NCI-H146 (cell line): ENCODE results near the gene CA14.
"Not testable (repeated sequence)": the region's sequence is repeated elsewhere in the genome, so short reads cannot be mapped to it uniquely, and the experiment has no call there.

ENCODE experiments used
- DNase-seq: peaks from one replicate; lab custom pipeline; 2025; lab: John Stamatoyannopoulos, UW

CA14 gene

DNA sequence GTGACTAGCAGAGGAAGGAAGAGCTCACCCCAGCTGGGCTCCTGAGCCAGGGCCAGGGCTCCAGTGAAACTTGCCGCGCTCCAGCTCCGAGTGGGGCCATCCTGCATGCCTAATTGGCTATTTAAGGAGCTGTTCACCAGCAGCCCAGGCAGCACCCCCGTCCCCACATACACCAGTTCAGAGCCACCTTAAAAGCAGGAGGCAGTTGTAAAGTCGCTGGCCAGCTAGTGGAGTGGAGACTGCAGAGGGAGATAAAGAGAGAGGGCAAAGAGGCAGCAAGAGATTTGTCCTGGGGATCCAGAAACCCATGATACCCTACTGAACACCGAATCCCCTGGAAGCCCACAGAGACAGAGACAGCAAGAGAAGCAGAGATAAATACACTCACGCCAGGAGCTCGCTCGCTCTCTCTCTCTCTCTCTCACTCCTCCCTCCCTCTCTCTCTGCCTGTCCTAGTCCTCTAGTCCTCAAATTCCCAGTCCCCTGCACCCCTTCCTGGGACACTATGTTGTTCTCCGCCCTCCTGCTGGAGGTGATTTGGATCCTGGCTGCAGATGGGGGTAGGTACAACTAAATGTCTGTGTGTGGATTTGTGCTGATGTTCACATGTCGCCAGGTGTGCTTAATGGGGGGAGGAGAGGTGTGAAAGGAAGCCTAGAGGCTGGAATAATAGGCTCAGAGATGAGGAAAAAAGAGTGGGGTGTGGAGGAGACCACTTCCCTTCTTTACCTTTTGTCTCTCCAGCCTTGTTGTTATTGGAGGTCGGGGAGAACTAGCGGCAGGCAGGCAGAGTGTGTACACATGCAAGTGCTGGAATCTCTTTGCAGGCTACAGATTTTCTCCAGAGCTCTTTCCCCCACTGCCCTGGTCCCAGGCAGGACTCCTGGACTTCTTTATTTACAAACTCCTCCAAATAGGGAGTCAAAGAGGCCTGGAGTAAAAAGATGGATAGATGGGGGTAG lies at the start of gene CA14:
Gene CA14 (plus strand): TSS at position 151 of the 962 bp plus-strand sequence. CDS start 355 bp downstream, at position 506.
- DNase-seq: no peak

DNA sequence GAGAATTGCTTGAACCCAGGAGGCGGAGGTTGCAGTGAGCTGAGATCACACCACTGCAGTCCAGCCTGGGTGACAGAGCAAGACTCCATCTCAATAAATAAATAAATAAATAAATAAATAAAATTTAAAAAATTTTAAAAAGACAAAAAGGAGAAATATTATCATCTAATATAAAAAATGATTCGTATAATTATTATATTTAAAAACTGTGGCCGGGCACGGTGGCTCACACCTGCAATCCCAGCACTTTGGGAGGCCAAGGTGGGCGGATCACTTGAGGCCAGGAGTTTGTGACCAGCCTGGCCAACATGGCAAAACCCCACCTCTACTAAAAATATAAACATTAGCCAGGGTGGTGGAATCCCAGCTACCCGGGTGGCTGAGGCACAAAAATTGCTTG lies 49.1 kb upstream of the CA14 start:
- DNase-seq: not testable (repeated sequence)

DNA sequence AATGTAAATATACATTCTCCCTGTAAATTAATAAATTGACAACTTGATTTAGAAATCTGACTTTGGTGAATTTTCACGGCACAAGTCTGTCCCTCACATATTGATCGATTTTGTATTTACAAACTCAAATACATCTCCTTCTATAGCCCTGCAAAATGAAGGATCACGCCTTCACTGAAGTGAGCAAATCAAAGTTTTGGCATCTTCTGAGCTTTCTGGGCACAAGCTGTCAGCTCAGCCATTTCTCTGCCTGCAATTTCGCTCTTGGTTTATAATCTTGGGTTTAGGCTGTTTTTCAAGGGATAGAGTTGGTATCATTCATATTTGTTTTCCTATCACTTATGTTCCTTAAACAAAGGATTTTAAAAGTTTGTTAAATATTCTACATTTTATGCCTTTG lies 47.5 kb upstream of the CA14 start:
- DNase-seq: no peak

DNA sequence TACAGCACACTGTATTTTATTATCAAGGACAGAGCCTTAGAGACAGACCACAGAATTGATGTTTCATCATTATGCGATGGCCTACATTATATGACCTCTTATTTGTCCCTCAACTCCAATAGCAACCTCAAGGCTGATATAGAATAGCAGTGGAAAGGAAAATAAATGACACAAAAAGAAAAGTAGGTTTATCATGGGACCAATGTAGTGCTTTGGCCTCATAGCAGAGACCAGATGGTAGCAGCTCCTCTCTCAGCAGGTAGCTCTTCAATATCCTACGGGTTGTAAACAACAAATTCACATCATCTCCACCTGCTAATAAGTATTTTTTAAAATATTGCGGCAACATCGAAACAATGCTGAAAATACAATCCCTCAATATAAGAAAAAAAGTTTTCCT lies 46.9 kb upstream of the CA14 start:
- no peak for DNase-seq

DNA sequence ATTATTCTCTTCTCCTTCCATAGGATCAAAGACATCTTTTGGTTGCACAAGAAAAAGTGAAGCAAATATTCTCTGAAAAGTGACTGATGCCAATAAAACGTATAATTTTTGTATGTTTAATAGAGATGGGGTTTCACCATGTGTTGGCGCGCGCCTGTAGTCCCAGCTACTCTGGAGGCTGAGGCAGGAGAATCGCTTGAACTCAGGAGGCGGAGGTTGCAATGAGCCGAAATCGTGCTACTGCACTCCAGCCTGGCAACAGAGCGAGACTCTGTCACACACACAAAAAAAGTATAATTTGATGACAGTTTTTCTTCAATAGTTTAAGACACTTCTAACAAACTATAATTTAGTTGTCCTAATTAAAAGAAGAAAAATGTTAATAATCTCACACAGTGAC lies 45.5 kb upstream of the CA14 start:
- no peak for DNase-seq

DNA sequence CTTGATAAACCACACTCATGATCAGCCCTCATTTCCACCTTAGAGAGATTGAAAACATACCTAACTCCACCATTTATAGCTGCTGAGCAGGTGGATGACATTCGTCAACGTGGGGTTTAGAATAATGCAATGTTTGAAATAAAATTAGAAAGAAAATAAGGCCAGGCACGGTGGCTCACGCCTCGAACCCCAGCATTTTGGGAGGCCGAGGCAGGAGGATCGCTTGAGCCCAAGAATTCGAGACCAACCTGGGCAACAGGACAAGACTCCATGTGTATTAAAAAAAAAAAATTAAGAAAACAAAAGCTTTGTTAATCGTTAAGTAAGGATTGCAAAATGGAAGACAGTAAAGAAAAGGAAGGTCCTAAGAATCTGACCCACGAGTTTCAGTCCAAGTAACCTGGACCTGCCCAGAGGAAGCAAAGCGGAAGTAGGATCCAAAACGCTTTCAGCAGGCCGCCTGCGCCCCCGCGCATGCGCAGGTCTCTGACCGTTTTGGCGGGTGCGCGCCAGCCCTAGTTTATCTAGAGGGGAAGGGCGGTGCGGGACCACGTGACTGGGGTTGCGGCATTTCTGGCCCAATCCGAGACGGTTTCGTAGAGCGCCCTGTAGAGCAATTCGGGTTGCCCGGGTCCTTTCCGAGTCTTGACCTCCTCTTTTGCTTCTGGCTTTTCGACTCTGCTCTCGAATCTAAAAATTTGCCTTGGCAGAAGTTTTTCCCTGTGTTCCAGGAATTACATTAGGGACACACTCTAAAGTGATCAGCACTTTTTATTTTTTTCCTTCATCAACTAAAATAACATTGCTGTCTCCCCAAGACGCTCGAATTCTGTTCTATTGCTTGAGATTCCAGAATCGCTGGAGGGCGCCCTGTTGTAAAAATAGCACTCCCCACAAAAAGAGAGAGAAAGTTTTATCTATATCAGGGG lies 44.1 kb upstream of the CA14 start:
- DNase-seq: peak; percentile 78

DNA sequence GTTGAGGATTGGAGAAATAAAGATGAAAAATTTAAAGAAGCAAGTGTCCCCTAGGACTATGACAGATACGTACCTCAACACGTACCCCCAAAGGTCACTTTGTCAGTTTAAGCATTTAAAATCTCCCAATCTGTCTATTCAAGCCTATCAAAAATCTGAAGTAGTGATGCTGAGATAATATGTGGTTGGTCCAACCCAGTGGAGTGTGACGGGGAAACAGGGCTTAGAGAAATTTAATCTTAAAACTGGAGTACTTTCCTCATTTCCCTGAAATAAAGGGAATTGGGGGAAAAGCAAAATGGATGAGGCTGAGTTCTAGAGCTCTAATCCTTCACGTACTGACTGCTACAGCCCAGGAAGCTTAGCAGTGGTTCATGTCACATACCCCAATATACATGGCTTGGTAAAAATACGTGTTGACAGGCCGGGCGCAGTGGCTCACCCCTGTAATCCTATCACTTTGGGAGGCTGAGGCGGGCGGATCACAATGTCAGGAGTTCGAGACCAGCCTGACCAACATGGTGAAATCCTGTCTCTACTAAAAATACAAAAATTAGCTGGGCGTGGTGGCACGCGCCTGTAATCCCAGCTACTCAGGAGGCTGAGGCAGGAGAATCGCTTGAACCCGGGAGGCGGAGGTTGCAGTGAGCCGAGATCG lies 43.3 kb upstream of the CA14 start:
- not testable (repeated sequence) for DNase-seq

DNA sequence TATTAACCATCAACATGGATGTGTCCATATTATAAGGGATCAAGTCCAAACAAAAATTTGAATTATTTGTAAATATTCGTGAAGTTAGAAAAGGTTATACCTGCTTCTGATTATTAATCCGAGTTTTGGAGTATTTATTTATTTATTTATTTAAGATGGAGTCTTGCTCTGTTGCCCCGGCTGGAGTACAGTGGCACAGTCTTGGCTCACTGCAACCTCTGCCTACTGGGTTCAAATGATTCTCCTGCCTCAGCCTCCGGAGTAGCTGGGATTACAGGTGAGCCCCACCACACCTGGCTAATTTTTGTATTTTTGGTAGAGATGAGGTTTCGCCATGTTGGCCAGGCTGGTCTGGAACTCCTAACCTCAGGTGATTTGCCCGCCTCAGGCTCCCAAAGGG lies 41.7 kb upstream of the CA14 start:
- not testable (repeated sequence) for DNase-seq

DNA sequence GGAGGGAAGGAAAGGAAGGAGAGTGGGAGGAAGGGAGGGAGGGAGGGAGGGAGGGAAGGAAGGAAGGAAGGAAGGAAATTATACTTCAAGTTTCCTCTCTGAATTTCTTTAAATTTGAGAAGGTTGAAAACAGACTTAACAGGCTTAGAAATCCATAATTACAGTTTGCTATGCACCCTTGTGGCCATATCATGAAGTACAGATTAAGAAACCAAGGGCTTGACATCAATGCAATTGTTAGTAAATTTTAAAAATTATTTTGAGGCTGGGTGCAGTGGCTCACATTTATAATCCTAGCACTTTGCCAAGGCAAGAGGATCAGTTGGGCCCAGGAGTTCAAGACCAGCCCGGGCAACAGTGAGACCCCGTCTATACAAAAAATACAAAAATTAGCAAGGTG lies 36.0 kb upstream of the CA14 start:
- DNase-seq: no peak

DNA sequence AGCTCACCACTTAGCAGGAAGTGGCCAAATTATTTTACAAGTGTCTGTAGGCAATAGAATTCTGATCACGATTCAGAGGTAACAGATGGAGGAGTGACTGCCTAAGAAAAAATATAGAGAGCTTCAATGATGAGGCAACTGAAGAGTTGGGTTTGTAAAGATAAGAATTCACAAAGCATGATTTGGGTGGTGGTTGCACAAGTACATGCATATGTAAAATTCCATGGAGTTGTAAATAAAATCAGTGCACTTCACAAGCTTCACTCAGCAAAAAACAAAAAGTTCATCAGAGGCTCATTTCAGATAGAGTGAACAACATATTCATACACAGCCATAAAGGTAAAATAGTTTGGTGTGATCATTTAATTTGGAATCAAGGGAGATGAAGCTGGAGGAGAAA lies 32.6 kb upstream of the CA14 start:
- DNase-seq: no peak

DNA sequence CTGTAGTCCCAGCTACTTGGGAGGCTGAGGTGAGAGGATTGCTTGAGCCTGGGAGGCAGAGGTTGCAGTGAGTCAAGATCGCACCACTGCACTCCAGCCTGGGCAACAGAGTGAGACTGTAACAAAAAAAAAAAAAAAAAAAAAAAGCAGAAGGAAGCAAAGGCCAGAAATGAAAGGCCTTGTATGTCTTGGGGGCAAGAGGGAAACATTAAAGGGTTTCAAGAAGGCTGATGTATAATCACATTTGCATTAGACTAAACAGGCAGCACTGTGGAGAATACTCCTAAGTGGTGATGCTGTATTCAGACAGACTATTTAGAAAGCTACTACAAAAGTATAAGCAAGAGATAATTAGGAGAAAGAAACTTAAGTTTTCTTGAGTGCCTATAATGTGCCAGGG lies 32.0 kb upstream of the CA14 start:
- DNase-seq: no peak

DNA sequence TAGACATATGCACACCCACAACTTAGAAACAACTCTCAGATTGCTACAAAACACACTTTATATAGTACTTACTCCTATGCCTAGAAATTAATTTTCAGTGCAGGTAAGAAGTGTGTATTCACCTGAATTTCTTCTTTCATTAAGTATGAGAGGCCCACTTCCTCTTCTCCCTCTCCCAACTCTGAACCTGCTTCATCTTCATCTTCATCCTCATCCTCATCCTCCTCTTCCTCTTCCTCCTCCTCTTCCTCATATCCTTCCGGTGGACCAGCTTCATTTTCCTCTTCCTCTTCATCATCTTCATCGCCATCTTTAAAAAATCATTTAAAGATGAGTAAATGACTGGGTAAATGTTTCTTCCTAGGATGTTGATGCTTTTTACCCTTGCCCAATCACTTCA lies 31.1 kb upstream of the CA14 start:
- DNase-seq: no peak

DNA sequence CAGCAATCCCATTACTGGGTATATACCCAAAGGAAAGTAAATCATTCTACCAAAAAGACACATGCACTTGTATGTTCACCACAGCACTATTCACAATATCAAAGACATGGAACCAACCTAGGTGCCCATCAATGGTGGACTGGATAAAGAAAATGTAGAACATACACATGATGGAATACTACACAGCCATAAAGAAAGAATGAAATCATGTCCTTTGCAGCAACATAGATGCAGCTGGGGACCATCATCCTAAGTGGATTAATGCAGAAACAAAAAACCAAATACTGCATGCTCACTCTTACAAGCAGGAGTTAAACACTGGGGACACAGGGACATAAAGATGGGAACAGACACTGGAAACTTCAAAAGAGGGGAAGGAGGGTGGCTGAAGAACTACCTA lies 30.3 kb upstream of the CA14 start:
- DNase-seq: no peak

DNA sequence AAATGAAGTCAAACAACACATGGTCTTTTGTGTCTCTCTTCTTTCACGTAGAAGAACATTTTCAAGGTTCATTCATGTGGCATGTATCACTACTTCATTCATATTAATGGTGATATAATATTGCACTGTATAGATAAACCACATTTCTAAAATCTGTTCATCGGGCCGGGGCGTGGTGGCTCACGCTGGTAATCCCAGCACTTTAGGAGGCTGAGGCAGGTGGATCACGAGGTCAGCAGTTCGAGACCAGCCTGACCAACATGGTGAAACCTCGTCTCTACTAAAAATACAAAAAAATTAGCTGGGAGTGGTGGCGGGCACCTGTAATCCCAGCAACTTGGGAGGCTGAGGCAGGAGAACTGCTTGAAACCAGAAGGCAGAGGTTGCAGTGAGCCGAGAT lies 29.3 kb upstream of the CA14 start:
- DNase-seq: not testable (repeated sequence)

DNA sequence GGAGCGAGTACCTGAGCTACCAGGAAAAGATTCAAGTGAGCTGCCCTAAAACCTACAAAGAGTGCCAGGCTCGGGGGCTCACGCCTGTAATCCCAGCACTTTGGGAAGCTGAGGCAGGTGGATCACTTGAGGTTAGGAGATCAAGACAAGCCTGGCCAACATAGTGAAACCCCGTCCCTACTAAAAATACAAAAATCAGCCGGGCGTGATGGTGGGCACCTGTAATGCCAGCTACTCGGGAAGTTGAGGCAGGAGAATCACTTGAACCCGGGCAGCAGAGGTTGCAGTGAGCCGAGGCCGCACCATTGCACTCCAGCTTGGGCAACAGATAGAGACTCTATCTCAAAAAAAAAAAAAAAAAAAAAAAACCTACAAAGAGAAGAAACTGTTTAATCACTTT lies 24.7 kb upstream of the CA14 start:
- not testable (repeated sequence) for DNase-seq

DNA sequence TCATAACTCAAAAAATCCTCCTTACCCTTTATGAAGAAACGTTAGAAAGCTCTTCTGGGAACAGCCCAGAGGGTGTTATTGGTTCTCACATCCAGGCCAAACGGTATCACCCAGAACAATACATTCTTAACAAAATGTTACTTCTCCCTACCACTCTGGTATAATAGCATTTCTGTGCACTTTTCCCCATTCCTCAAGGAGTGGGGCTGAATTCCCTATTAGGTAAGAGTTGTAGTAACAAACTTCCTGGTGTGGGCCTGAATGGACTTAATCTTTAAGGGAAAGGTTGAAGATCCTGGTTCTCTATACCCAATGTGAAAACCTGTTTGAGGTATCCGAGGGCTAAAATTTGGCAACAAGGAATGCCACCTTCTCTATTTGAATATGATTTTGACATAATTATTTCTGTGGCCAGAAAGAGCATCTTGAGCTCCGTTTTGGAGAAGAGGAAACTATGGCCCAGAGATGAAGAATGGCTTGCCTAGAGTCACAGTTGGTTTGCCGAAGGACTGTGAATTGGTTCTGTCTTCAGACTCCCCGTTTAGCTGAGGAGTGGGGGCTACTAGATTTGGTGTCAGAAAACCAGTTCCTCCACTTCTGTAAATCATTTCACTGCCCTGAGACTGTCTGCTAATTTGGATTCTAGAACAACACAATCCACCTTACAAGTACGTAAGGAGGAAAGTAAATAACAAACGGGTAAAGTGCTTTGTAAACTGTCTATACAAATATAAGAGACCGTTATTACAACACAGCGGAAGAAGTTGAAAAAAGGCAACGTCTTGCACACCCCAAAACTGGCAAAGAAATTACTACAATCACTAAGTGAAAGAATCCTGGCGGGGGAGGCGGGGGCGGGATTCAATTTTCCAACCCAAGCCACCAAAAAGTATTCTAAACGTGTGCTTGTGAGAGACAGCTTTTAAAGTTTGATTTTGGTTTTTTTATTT lies 23.9 kb upstream of the CA14 start:
- DNase-seq: no peak

DNA sequence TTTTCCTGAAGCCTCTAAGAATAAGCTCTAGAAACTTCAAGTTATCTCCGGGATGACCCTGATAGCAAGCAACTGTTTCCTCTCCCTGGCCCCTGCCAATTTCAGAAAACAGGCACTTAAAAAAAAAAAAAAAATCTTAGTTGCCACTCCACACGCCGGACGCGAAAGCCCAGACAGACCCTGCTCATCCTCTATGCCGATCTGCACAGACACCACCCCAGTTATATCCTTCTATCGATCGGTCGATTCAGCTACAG lies 23.3 kb upstream of the CA14 start:
- no peak for DNase-seq

DNA sequence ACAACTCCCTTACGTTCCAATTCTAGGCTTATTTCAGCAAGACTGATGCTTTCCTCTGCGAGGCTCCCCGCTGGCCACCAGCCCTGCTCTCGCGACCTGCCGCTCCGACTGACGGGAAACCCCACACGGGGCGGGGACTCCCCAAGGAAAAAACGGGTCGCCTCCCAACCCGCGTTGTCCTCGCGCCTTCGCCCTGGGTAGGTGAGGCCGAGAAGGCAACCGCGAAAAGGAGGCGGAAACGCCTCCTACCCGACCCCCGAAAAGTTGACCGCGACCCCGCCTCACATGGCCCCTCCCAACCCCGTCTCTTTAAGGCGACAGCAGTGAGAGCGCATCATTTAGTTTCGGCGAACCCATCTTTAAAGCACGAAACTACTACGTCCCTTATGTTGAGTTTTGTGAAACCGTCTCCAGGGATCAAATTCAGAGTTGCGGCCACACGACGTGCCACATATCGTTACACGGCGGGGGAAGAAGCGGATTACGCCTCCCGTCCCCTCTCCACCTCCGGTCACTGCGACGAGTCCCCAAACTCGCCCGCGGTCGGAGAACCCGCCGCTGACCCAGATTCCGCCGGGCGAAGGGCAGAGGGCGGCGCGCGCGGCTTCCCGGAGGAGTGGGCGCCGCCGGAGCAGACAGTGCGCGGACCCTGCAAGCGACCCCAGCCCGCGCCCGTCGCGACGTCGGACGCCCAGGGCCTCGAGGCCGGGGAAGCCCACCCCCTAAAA lies 22.8 kb upstream of the CA14 start:
- peak; percentile 60 for DNase-seq

DNA sequence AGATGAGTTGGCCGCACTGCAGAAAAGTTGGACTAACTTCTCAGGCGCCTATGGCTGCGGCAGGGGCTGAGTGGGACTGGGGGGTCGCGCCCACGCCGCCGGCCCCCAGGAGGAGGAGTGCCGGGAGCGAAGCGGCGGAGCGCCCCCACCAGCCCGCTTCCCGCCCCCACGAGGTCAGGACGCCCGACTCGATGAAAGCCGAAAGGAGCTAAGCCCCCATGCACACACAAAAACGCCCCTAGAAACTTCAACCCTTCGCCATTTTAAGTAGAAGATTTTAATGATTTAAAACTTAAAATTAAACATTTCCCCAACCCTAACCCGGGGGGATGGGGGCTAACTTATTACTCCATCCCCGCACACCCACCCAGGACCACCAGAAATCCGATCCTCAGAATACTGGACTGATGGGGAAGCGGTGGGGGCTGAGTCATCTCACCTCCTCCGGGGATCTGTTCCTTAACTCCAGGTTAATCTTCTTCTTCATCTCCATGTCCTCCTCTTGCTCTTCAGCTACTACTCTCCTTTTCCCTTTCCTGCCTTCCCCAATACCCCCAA lies 22.2 kb upstream of the CA14 start:
- peak; percentile 22 for DNase-seq

DNA sequence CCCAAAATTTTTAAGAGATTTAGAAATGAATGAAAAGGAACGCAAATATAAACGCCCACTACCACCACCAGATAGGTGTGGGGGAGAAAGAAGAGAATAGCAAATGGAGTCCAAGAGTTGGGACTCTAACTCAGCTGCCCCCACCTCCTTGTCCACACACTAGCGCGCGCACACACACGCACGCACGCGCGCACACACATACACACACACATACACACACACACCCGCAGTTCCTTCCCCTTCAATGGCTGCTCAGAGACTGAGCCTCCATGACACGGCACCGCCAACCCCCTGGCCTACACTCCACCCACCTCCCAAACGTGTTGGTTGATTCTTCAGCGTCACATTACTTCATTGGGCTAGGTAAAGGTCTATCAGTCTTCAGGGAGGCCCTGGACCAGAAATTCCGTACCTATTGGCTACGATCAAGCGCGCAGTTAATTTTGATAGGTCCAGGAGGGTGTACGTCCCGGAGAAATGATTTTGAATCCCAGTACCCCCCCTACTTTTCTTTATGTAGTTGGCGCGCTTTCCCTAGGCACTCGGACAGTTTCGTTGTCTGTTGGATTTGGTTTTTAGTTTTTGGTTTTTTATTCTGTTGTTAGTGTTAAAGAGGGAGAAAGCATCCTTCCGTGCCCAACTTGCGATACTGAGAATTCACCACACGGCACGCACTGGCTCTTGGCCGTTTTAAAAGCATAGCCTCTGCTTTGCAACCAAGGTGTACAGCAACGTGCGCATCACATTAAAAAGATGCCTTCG lies 21.5 kb upstream of the CA14 start, which contains the start of gene ANP32E:
Gene ANP32E (minus strand): TSS at position 261 of the 762 bp plus-strand sequence. CDS start 326 bp downstream, outside the sequence.
- DNase-seq: peak; percentile 99
